GM23338 (cell line): Measurements from ENCODE around the gene RRP36. TPM values are rescaled to one million over a fixed set of nuclear protein-coding genes. Genes with fewer than 3 reads are reported as not detected.

ENCODE experiments used
- ATAC-seq: fragments of 200-7000 bp; cut with Tn5 transposase; 3 replicates; pipeline ENCODE4 v1.9.1; 2020
- DNase-seq: peaks from one replicate; pipeline ENCODE4 v3.0.0-alpha.2; 2015; ENCODE audit warnings: low spot score
- H2AFZ ChIP-seq: fragments of 200-600 bp; sonication (generic); 2 replicates; pipeline ENCODE4 v1.8.0; 2016; ENCODE audit warnings: antibody characterized with exemption, mild to moderate bottlenecking, moderate library complexity
- H3F3A ChIP-seq: fragments of 200-600 bp; sonication (generic); replicated peaks from 2 replicates; pipeline ENCODE4 v1.8.0; 2017; ENCODE audit warnings: antibody characterized with exemption, mixed run types, low read depth
- H3K27ac ChIP-seq: fragments of 200-600 bp; sonication (generic); 2 replicates; pipeline ENCODE4 v1.6.1; 2016; ENCODE audit warnings: low read depth
- H3K27me3 ChIP-seq: fragments of 200-600 bp; sonication (generic); 2 replicates; pipeline ENCODE4 v1.8.0; 2016; ENCODE audit warnings: mild to moderate bottlenecking, mixed run types, moderate library complexity; ENCODE audit not compliant: insufficient read depth
- H3K36me3 ChIP-seq: fragments of 200-600 bp; sonication (generic); 2 replicates; pipeline ENCODE4 v1.8.0; 2016; ENCODE audit warnings: mild to moderate bottlenecking; ENCODE audit not compliant: insufficient read depth
- H3K4me1 ChIP-seq: fragments of 200-600 bp; sonication (generic); 2 replicates; pipeline ENCODE4 v1.8.0; 2016; ENCODE audit warnings: mild to moderate bottlenecking, moderate library complexity; ENCODE audit not compliant: insufficient read depth
- H3K4me2 ChIP-seq: fragments of 200-600 bp; sonication (generic); 2 replicates; pipeline ENCODE4 v1.7.1; 2017; ENCODE audit warnings: mixed run types
- H3K4me3 ChIP-seq: fragments of 200-600 bp; sonication (generic); 2 replicates; pipeline ENCODE4 v1.6.1; 2016; ENCODE audit warnings: mixed run types
- H3K79me2 ChIP-seq: fragments of 200-600 bp; sonication (generic); replicated peaks from 2 replicates; pipeline ENCODE4 v1.8.0; 2017; ENCODE audit warnings: mild to moderate bottlenecking; ENCODE audit not compliant: insufficient read depth
- H3K9me2 ChIP-seq: fragments of 200-600 bp; sonication (generic); 2 replicates; pipeline ENCODE4 v1.8.0; 2017; ENCODE audit not compliant: insufficient read depth
- H4K20me1 ChIP-seq: fragments of 200-600 bp; sonication (generic); replicated peaks from 2 replicates; pipeline ENCODE4 v1.8.0; 2017; ENCODE audit warnings: mild to moderate bottlenecking; ENCODE audit not compliant: insufficient read depth
- H3K27ac Mint-ChIP-seq: 2 replicates; pipeline ENCODE4 v1.8.0; 2020; ENCODE audit warnings: inconsistent platforms, mild to moderate bottlenecking, moderate library complexity, mixed read lengths
- H3K27me3 Mint-ChIP-seq: 3 replicates; pipeline ENCODE4 v1.8.0; 2022; ENCODE audit warnings: low read depth, mild to moderate bottlenecking, moderate library complexity, mixed read lengths, inconsistent platforms; ENCODE audit not compliant: insufficient read depth, poor library complexity
- H3K36me3 Mint-ChIP-seq: 3 replicates; pipeline ENCODE4 v1.8.0; 2021; ENCODE audit warnings: low read depth, mild to moderate bottlenecking, inconsistent platforms, moderate library complexity, mixed read lengths
- H3K4me1 Mint-ChIP-seq: 3 replicates; pipeline ENCODE4 v1.8.0; 2020; ENCODE audit warnings: mild to moderate bottlenecking, inconsistent platforms, mixed read lengths
- H3K4me3 Mint-ChIP-seq: 3 replicates; pipeline ENCODE4 v1.8.0; 2021; ENCODE audit warnings: moderate library complexity, mild to moderate bottlenecking, inconsistent platforms, mixed read lengths
- H3K9me3 Mint-ChIP-seq: 3 replicates; pipeline ENCODE4 v1.8.0; 2020; ENCODE audit warnings: moderate library complexity, mild to moderate bottlenecking, inconsistent platforms, mixed read lengths
- CREB1 ChIP-seq: fragments of 250-450 bp; sonication (Bioruptor Pico); IDR thresholded peaks from 2 replicates; pipeline ENCODE4 v1.5.0; 2020; ENCODE audit warnings: low read depth, mild to moderate bottlenecking, moderate library complexity
- EZH2 ChIP-seq: fragments of 200-600 bp; sonication (generic); IDR thresholded peaks from one replicate; pipeline ENCODE4 v1.8.0; 2017; ENCODE audit warnings: antibody characterized with exemption, mild to moderate bottlenecking, low read depth; ENCODE audit not compliant: unreplicated experiment
- JUNB ChIP-seq: IDR thresholded peaks from one replicate; pipeline ENCODE4 v1.6.1; 2016; ENCODE audit warnings: antibody characterized with exemption; ENCODE audit not compliant: unreplicated experiment
- NANOG ChIP-seq: IDR thresholded peaks from 2 replicates; pipeline ENCODE4 v1.6.1; 2016; ENCODE audit warnings: antibody characterized with exemption, borderline replicate concordance
- STAT1 ChIP-seq: IDR thresholded peaks from one replicate; pipeline ENCODE4 v1.6.1; 2016; ENCODE audit warnings: antibody characterized with exemption; ENCODE audit not compliant: unreplicated experiment
- ZNF114 ChIP-seq: fragments of 250-450 bp; sonication (Bioruptor Pico); IDR thresholded peaks from 2 replicates; pipeline ENCODE4 v1.5.0; 2020; ENCODE audit warnings: mild to moderate bottlenecking, moderate library complexity
- ZNF331 ChIP-seq: fragments of 250-450 bp; sonication (Bioruptor Pico); IDR thresholded peaks from 2 replicates; pipeline ENCODE4 v1.5.0; 2020; ENCODE audit warnings: low read depth, mild to moderate bottlenecking, moderate library complexity
- polyA plus RNA-seq: library from polyadenylated mRNA; unstranded; fragments of >200 nt; fragmentation: Nextera tagmentation; extraction: Ambion mirVana; gene quantifications from 2 replicates; pipeline ENCODE4 v1.2.1, GENCODE V29; 2016
- total RNA-seq: library from RNA; depleted of rRNA; stranded (reverse); fragments of >200 nt; shearing (Covaris generic); gene quantifications from 2 replicates; pipeline ENCODE4 v1.2.3, GENCODE V29; 2014
- TF ChIP-seq, protein P1 (sequence below): IDR thresholded peaks from one replicate; pipeline ENCODE4 v1.6.1; 2018; ENCODE audit warnings: antibody characterized with exemption; ENCODE audit not compliant: unreplicated experiment
- TF ChIP-seq, protein P2 (sequence below): fragments of 250-450 bp; sonication (Bioruptor Pico); IDR thresholded peaks from 2 replicates; pipeline ENCODE4 v1.5.0; 2020; ENCODE audit warnings: mild to moderate bottlenecking, moderate library complexity

The RRP36 gene
- total and polyA plus RNA-seq, 2 experiments from 2014 or later, result 64.7 to 106 TPM

DNA sequence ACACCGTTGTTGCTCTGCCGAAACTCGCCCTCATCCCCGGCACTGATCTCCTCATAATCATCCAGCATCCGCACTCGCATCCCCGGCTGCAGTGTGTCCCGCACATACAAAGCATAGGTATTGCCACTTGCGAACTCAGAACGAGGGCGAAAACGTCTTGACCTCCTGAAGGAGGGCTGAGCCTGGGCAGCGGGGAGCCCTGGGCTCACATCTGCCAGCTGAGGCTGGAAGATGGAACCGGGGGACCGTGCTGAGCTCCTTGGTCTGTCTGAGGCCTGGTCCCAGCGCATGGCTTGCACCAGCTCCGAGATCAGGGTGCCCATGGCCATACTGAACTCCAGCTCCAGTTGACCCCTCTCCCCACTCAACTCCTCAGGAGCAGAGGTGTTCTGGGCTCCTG lies 29.6 kb downstream of the RRP36 start:
- Mint-ChIP-seq H3K9me3 (no peaks in the 10 kb centered on the region; the same call in 2 of the 3 replicates), H3K4me3 (no peak overlapping the region; the same call in 2 of the 3 replicates), H3K4me1 (peaks cover 34% of the 10 kb centered on the region), H3K27me3 (peaks cover 10% of the 10 kb centered on the region), H3K27ac (no peak overlapping the region; the same call in 1 of the 2 replicates), H3K36me3 (peaks cover 40% of the 10 kb centered on the region)
- Histone ChIP-seq H3K4me2 (no peak overlapping the region), H3K4me3 (no peak overlapping the region), H3K27ac (no peak overlapping the region), H3K4me1 (peaks cover 8% of the 10 kb centered on the region), H3K79me2 (no peaks in the 10 kb centered on the region; the same call in 1 of the 2 replicates), H3F3A (peaks cover 13% of the 10 kb centered on the region; the same call in 1 of the 2 replicates), H3K36me3 (no peaks in the 10 kb centered on the region), H3K27me3 (no peaks in the 10 kb centered on the region), H4K20me1 (no peaks in the 10 kb centered on the region), H3K9me2 (no peaks in the 10 kb centered on the region), H2AFZ (no peak overlapping the region)
- ATAC-seq, result no peak
- no peak for DNase-seq
- no peak for TF ChIP-seq STAT1
- TF ChIP-seq, protein P1, sequence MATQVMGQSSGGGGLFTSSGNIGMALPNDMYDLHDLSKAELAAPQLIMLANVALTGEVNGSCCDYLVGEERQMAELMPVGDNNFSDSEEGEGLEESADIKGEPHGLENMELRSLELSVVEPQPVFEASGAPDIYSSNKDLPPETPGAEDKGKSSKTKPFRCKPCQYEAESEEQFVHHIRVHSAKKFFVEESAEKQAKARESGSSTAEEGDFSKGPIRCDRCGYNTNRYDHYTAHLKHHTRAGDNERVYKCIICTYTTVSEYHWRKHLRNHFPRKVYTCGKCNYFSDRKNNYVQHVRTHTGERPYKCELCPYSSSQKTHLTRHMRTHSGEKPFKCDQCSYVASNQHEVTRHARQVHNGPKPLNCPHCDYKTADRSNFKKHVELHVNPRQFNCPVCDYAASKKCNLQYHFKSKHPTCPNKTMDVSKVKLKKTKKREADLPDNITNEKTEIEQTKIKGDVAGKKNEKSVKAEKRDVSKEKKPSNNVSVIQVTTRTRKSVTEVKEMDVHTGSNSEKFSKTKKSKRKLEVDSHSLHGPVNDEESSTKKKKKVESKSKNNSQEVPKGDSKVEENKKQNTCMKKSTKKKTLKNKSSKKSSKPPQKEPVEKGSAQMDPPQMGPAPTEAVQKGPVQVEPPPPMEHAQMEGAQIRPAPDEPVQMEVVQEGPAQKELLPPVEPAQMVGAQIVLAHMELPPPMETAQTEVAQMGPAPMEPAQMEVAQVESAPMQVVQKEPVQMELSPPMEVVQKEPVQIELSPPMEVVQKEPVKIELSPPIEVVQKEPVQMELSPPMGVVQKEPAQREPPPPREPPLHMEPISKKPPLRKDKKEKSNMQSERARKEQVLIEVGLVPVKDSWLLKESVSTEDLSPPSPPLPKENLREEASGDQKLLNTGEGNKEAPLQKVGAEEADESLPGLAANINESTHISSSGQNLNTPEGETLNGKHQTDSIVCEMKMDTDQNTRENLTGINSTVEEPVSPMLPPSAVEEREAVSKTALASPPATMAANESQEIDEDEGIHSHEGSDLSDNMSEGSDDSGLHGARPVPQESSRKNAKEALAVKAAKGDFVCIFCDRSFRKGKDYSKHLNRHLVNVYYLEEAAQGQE, result no peak
- TF ChIP-seq NANOG, result no peak
- TF ChIP-seq EZH2, result no peak
- TF ChIP-seq JUNB, result no peak
- TF ChIP-seq ZNF331, result no peak

DNA sequence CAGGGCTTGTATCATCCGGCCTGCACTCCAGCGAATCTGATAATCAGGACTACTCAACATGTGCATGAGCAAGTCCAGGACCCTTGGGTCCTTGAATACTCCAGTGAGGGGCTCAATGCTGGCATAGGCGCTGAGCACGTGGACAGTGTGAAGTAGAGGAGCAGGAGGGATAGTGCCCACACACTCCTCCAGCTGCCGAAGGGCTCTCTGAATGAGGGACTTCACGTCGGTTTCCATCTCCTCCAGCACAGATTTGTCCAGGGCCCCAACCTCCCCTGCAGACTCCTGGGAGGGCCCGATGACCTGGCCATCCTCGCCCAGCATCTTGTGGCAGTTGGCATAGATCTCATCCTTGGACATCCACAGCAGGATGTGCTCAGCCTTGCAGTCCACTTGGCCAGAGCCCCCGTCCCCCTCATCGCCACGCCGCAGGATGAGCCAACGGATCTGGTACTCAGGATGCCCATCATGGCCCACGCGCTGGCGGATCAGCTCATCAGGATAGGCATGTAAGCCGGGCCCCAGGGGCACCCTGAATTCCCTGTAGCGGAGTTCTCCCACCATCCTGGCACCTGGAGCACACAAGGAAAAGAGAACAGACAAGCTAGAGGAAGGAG lies 30.9 kb downstream of the RRP36 start:
- Mint-ChIP-seq H3K4me3 (peak overlapping the region; percentile 87), H3K9me3 (no peaks in the 10 kb centered on the region; the same call in 2 of the 3 replicates), H3K4me1 (peaks cover 35% of the 10 kb centered on the region), H3K36me3 (peaks cover 40% of the 10 kb centered on the region), H3K27ac (peak overlapping the region; percentile 95), H3K27me3 (peaks cover 8% of the 10 kb centered on the region)
- DNase-seq (no peak), ATAC-seq (no peak)
- Histone ChIP-seq H4K20me1 (no peaks in the 10 kb centered on the region), H3K4me2 (peak overlapping the region; percentile 97), H2AFZ (peak overlapping the region; percentile 83), H3K9me2 (no peaks in the 10 kb centered on the region), H3F3A (peaks cover 13% of the 10 kb centered on the region; the same call in 1 of the 2 replicates), H3K4me3 (peak overlapping the region; percentile 88), H3K79me2 (peaks cover 7% of the 10 kb centered on the region), H3K36me3 (peaks cover 2% of the 10 kb centered on the region; the same call in 1 of the 2 replicates), H3K27ac (peak overlapping the region; percentile 89), H3K27me3 (no peaks in the 10 kb centered on the region), H3K4me1 (peaks cover 8% of the 10 kb centered on the region)
- TF ChIP-seq ZNF114 (no peak), STAT1 (no peak), ZNF331 (no peak), CREB1 (CRISPR knock-in tag) (no peak), EZH2 (no peak)
- TF ChIP-seq, protein P2, sequence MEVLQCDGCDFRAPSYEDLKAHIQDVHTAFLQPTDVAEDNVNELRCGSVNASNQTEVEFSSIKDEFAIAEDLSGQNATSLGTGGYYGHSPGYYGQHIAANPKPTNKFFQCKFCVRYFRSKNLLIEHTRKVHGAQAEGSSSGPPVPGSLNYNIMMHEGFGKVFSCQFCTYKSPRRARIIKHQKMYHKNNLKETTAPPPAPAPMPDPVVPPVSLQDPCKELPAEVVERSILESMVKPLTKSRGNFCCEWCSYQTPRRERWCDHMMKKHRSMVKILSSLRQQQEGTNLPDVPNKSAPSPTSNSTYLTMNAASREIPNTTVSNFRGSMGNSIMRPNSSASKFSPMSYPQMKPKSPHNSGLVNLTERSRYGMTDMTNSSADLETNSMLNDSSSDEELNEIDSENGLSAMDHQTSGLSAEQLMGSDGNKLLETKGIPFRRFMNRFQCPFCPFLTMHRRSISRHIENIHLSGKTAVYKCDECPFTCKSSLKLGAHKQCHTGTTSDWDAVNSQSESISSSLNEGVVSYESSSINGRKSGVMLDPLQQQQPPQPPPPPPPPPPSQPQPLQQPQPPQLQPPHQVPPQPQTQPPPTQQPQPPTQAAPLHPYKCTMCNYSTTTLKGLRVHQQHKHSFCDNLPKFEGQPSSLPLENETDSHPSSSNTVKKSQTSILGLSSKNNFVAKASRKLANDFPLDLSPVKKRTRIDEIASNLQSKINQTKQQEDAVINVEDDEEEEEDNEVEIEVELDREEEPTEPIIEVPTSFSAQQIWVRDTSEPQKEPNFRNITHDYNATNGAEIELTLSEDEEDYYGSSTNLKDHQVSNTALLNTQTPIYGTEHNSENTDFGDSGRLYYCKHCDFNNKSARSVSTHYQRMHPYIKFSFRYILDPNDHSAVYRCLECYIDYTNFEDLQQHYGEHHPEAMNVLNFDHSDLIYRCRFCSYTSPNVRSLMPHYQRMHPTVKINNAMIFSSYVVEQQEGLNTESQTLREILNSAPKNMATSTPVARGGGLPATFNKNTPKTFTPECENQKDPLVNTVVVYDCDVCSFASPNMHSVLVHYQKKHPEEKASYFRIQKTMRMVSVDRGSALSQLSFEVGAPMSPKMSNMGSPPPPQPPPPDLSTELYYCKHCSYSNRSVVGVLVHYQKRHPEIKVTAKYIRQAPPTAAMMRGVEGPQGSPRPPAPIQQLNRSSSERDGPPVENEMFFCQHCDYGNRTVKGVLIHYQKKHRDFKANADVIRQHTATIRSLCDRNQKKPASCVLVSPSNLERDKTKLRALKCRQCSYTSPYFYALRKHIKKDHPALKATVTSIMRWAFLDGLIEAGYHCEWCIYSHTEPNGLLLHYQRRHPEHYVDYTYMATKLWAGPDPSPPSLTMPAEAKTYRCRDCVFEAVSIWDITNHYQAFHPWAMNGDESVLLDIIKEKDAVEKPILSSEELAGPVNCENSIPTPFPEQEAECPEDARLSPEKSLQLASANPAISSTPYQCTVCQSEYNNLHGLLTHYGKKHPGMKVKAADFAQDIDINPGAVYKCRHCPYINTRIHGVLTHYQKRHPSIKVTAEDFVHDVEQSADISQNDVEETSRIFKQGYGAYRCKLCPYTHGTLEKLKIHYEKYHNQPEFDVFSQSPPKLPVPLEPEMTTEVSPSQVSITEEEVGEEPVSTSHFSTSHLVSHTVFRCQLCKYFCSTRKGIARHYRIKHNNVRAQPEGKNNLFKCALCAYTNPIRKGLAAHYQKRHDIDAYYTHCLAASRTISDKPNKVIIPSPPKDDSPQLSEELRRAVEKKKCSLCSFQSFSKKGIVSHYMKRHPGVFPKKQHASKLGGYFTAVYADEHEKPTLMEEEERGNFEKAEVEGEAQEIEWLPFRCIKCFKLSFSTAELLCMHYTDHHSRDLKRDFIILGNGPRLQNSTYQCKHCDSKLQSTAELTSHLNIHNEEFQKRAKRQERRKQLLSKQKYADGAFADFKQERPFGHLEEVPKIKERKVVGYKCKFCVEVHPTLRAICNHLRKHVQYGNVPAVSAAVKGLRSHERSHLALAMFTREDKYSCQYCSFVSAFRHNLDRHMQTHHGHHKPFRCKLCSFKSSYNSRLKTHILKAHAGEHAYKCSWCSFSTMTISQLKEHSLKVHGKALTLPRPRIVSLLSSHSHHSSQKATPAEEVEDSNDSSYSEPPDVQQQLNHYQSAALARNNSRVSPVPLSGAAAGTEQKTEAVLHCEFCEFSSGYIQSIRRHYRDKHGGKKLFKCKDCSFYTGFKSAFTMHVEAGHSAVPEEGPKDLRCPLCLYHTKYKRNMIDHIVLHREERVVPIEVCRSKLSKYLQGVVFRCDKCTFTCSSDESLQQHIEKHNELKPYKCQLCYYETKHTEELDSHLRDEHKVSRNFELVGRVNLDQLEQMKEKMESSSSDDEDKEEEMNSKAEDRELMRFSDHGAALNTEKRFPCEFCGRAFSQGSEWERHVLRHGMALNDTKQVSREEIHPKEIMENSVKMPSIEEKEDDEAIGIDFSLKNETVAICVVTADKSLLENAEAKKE (CRISPR knock-in tag), result no peak
